H1 (cell line): ENCODE measurements around the gene POLR3A. TPM values are rescaled to one million over a fixed set of nuclear protein-coding genes. Genes with fewer than 3 reads are reported as not detected.
A peak's percentile ranks its signal among the peaks of the same experiment; 100 is the strongest.

Source experiments
- ATF2 ChIP-seq: IDR thresholded peaks from 2 replicates; pipeline ENCODE4 v1.6.1; 2012; ENCODE audit warnings: low read length, inconsistent platforms
- BACH1 ChIP-seq: IDR thresholded peaks from 2 replicates; pipeline ENCODE4 v1.6.1; 2012; ENCODE audit warnings: low read length, improper control_type of control experiment
- BRCA1 ChIP-seq: IDR thresholded peaks from 2 replicates; pipeline ENCODE4 v1.6.1; 2012; ENCODE audit warnings: low read depth, low read length, improper control_type of control experiment
- CBX8 ChIP-seq: fragments of 300-800, 300-1000 bp; sonication (generic); IDR thresholded peaks from 2 replicates; pipeline ENCODE4 v1.7.1; 2016; ENCODE audit warnings: low read depth, low read length, borderline replicate concordance
- CTBP2 ChIP-seq: IDR thresholded peaks from 2 replicates; pipeline ENCODE4 v1.7.0; 2011; ENCODE audit warnings: borderline replicate concordance, mild to moderate bottlenecking, moderate library complexity, mixed read lengths, low read length; ENCODE audit not compliant: insufficient read depth, insufficient read length
- EP300 ChIP-seq, 2 experiments: IDR thresholded peaks; 1 replicate in 1 of 2; 2 replicates in 1 of 2; pipeline ENCODE4 v1.6.1; 2011 to 2012; ENCODE audit warnings: low read depth in 2 of 2, low read length in 2 of 2, mild to moderate bottlenecking in 2 of 2, borderline replicate concordance in 1 of 2, inconsistent platforms in 1 of 2, moderate library complexity in 1 of 2
- EZH2 ChIP-seq: fragments of 200-600 bp; sonication (generic); IDR thresholded peaks from 2 replicates; pipeline ENCODE4 v1.7.1; 2012; ENCODE audit warnings: low read depth, mild to moderate bottlenecking, moderate library complexity, low read length, inconsistent platforms; ENCODE audit not compliant: severe bottlenecking
- GABPA ChIP-seq: IDR thresholded peaks from 2 replicates; pipeline ENCODE4 v1.6.1; 2011; ENCODE audit warnings: mild to moderate bottlenecking, low read length, moderate library complexity, borderline replicate concordance; ENCODE audit not compliant: insufficient read depth
- JUN ChIP-seq: IDR thresholded peaks from 2 replicates; pipeline ENCODE4 v1.6.1; 2011; ENCODE audit warnings: low read depth, mild to moderate bottlenecking, improper control_type of control experiment, low read length
- JUND ChIP-seq: IDR thresholded peaks from 2 replicates; pipeline ENCODE4 v1.6.1; 2011; ENCODE audit warnings: mild to moderate bottlenecking, improper control_type of control experiment, low read length
- KDM4A ChIP-seq: IDR thresholded peaks from one replicate; pipeline ENCODE4 v1.7.1; 2012; ENCODE audit warnings: low read depth, mild to moderate bottlenecking, moderate library complexity, low read length, inconsistent platforms; ENCODE audit not compliant: severe bottlenecking
- NRF1 ChIP-seq: IDR thresholded peaks from 2 replicates; pipeline ENCODE4 v1.6.1; 2011; ENCODE audit warnings: mild to moderate bottlenecking, low read depth, low read length, improper control_type of control experiment
- PHF8 ChIP-seq: fragments of 200-600 bp; sonication (generic); conservative IDR thresholded peaks from 2 replicates; pipeline ENCODE4 v1.7.1; 2012; ENCODE audit warnings: low read depth, mild to moderate bottlenecking, inconsistent platforms, low read length, moderate library complexity
- POLR2A ChIP-seq, 2 experiments: IDR thresholded peaks; 1 replicate in 1 of 2; 2 replicates in 1 of 2; pipeline ENCODE4 v1.6.1; 2011; ENCODE audit warnings: low read depth in 2 of 2, low read length in 2 of 2, mild to moderate bottlenecking in 2 of 2; ENCODE audit errors: control extremely low read depth in 1 of 2
- POLR2AphosphoS5 ChIP-seq: IDR thresholded peaks from 2 replicates; pipeline ENCODE4 v1.6.1; 2011; ENCODE audit warnings: low read depth, low read length
- RAD21 ChIP-seq, 2 experiments: IDR thresholded peaks in 1 of 2; conservative IDR thresholded peaks in 1 of 2; 2 replicates each; pipeline ENCODE4 v1.6.1; 2011; ENCODE audit warnings: low read depth in 2 of 2, low read length in 2 of 2, improper control_type of control experiment in 1 of 2, inconsistent platforms in 1 of 2, mild to moderate bottlenecking in 1 of 2, moderate library complexity in 1 of 2
- RBBP5 ChIP-seq: IDR thresholded peaks from 2 replicates; pipeline ENCODE4 v1.7.1; 2012; ENCODE audit warnings: low read depth, mild to moderate bottlenecking, inconsistent platforms, low read length, moderate library complexity, borderline replicate concordance
- SIX5 ChIP-seq: IDR thresholded peaks from 2 replicates; pipeline ENCODE4 v1.6.1; 2011; ENCODE audit warnings: mild to moderate bottlenecking, low read depth, low read length
- SRF ChIP-seq: IDR thresholded peaks from 2 replicates; pipeline ENCODE4 v1.6.1; 2011; ENCODE audit warnings: mild to moderate bottlenecking, low read depth, low read length, moderate library complexity
- SUZ12 ChIP-seq: fragments of 200-600 bp; sonication (generic); IDR thresholded peaks from 2 replicates; pipeline ENCODE4 v1.6.1; 2012; ENCODE audit warnings: mild to moderate bottlenecking, inconsistent platforms, low read length, moderate library complexity, mixed read lengths
- TAF1 ChIP-seq: IDR thresholded peaks from 2 replicates; pipeline ENCODE4 v1.6.1; 2011; ENCODE audit warnings: mild to moderate bottlenecking, low read depth, low read length
- TCF12 ChIP-seq: IDR thresholded peaks from 2 replicates; pipeline ENCODE4 v1.6.1; 2011; ENCODE audit warnings: low read depth, mild to moderate bottlenecking, low read length
- TEAD4 ChIP-seq: IDR thresholded peaks from 2 replicates; pipeline ENCODE4 v1.6.1; 2012; ENCODE audit warnings: low read depth, low read length, inconsistent platforms, mixed read lengths
- polyA plus RNA-seq, 7 experiments: library from polyadenylated mRNA; depleted of rRNA in 3 of 7; stranded (reverse) in 5 of 7; unstranded in 2 of 7; fragments of >200 nt in 5 of 7; fragments of 200-250 nt in 2 of 7; gene quantifications; 1 replicate in 5 of 7; 2 replicates in 1 of 7; 4 replicates in 1 of 7; pipeline versions ENCODE4 v1.2.1 to v1.2.3, GENCODE V29; 2011 to 2013; ENCODE audit warnings: missing spikeins in 2 of 7, mixed read lengths in 2 of 7
- total RNA-seq: library from RNA; stranded (reverse); fragmentation: NEBNext Ultra II Directional; extraction: Animal tissue kit (Norgen Biotek cat#: 25700); gene quantifications from 2 replicates; pipeline ENCODE4 v1.2.1, GENCODE V29; 2021

POLR3A gene
- total and polyA plus RNA-seq, 2 of the 8 experiments (the other 6 are each of a cell fraction or from before 2014, with no cell fraction given) = 11.3 to 38.6 TPM

GRCh38 chr10:77925795-77926565 lies 103.3 kb downstream of the POLR3A start (continued):
- TF ChIP-seq TEAD4 (no peak), BRCA1 (no peak), SRF (no peak), SIX5 (no peak), BACH1 (no peak), EP300 (IDR thresholded peaks at IDR 0.05; ENCODE audit: borderline replicate concordance in 1 of 2, low read depth in 2 of 2, low read length in 2 of 2) (no peak), KDM4A (peak; percentile 50), CBX8 (no peak), PHF8 (peak; percentile 19; the same call in 1 of the 2 replicates), CTBP2 (no peak), JUND (no peak), NRF1 (no peak), TAF1 (no peak; the same call in 1 of the 2 replicates), RBBP5 (peak; percentile 80; the same call in 1 of the 2 replicates), EZH2 (no peak), POLR2A (IDR thresholded peaks at IDR 0.05; ENCODE audit: control extremely low read depth in 1 of 2, low read depth in 2 of 2, low read length in 2 of 2) (peak in 1 of 2 experiments; percentile 66; a peak in 1 of 3 replicates), SUZ12 (no peak), RAD21 (IDR thresholded peaks at IDR 0.05 in 1 of 2, conservative IDR thresholded peaks at IDR 0.05 in 1 of 2; ENCODE audit: low read depth in 2 of 2, low read length in 2 of 2) (no peak; a peak in 2 of 4 replicates), GABPA (no peak), ATF2 (no peak), POLR2AphosphoS5 (no peak; the same call in 1 of the 2 replicates), TCF12 (no peak), JUN (no peak)
